ENCODE data around the gene PHF14.

PHF14 gene

GRCh38 chr7:11128498-11128897, 154.8 kb downstream of the PHF14 start:
- TF ChIP-seq, protein P1, sequence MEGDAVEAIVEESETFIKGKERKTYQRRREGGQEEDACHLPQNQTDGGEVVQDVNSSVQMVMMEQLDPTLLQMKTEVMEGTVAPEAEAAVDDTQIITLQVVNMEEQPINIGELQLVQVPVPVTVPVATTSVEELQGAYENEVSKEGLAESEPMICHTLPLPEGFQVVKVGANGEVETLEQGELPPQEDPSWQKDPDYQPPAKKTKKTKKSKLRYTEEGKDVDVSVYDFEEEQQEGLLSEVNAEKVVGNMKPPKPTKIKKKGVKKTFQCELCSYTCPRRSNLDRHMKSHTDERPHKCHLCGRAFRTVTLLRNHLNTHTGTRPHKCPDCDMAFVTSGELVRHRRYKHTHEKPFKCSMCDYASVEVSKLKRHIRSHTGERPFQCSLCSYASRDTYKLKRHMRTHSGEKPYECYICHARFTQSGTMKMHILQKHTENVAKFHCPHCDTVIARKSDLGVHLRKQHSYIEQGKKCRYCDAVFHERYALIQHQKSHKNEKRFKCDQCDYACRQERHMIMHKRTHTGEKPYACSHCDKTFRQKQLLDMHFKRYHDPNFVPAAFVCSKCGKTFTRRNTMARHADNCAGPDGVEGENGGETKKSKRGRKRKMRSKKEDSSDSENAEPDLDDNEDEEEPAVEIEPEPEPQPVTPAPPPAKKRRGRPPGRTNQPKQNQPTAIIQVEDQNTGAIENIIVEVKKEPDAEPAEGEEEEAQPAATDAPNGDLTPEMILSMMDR (IDR thresholded peaks at IDR 0.05; ENCODE audit: low read depth, low read length) = no peak
- DNase-seq (ENCODE audit: low read depth, low spot score) = no peak
- H3K4me3 ChIP-seq (ENCODE audit: low read depth, low read length) = no peak overlapping the region
- in situ Hi-C loops (cut with HindIII; ENCODE audit: low sequenced_read_pairs) = no loop called here

- TF ChIP-seq, protein P1 (IDR thresholded peaks at IDR 0.05; ENCODE audit: low read depth, low read length) = no peak
- no peak overlapping the region for H3K4me3 ChIP-seq (ENCODE audit: low read depth, low read length)
- DNase-seq (ENCODE audit: low read depth, low spot score) = peak; percentile 56
- in situ Hi-C loops (cut with HindIII; ENCODE audit: low sequenced_read_pairs) = no loop called here
These were observed 156.3 kb downstream of the PHF14 start for GRCh38 chr7:11130012-11130411.

DNA sequence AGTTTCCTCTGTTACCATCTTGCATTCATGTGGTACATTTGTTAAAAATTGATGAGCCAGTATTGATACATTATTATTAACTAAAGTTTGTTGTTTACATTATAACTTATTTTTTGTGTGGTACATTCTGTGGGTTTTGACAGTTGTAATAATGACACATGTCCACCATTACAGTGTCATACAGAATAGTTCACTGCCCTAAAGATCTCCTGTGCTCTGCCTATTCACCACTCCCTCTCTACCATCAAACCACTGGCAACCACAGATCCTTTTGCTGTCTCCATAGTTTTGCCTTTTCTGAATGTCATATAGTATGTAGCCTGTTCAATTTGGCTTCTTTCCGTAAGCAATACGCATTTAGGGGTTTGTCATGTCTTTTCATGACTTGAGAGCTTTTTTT, 156.9 kb downstream of the PHF14 start:
- no peak for DNase-seq (ENCODE audit: low read depth, low spot score)
- TF ChIP-seq, protein P1 (IDR thresholded peaks at IDR 0.05; ENCODE audit: low read depth, low read length) = no peak
- in situ Hi-C loops (cut with HindIII; ENCODE audit: low sequenced_read_pairs) = no loop called here
- H3K4me3 ChIP-seq (ENCODE audit: low read depth, low read length) = no peak overlapping the region

DNA sequence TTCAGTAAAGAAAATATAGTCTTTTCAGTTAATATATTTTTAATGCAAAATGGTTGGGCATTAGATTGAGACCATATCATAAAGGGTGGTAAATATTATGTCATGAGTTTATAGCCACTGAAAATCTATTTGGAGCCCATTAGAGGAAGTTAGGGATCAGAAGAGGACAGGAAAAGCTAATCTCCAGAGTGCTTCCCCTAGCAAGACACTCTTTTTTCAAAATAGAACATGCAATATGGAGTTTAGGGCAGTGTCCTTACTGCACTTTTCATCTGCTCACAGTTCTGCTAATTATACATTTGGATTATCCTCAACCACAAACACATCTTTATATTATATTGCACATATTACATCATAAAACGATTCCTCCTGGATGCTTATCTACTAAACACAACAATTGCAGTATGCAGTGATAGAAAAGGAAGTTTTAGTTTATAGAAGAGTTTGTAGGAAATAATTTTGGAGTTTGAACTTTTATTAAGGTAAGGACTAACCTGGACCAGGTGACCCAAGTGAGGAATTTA, 159.8 kb downstream of the PHF14 start:
- H3K4me3 ChIP-seq (ENCODE audit: low read depth, low read length) = no peak overlapping the region
- in situ Hi-C loops (cut with HindIII; ENCODE audit: low sequenced_read_pairs) = no loop called here
- TF ChIP-seq, protein P1 (IDR thresholded peaks at IDR 0.05; ENCODE audit: low read depth, low read length) = no peak
- no peak for DNase-seq (ENCODE audit: low read depth, low spot score)

DNA sequence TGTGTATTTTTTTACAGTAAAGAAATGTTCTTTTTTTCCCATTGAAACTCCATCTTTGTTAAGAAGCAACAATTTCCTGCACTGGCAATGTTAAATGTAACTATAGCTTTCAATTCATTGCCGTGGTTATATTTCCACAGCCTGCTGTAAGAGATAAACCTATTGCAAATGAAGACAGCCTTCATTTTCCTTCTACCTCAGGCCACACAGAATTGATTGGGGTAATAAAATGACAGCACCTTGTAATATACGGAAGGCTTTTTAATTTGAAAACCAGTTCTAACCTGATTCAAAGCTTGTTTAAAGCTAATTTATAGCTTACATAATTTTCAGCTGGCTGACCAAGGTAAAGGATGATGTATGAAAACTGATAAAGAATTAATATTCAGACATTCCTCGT, 161.9 kb downstream of the PHF14 start:
- H3K4me3 ChIP-seq (ENCODE audit: low read depth, low read length) = no peak overlapping the region
- in situ Hi-C loops (cut with HindIII; ENCODE audit: low sequenced_read_pairs) = no loop called here
- TF ChIP-seq, protein P1 (IDR thresholded peaks at IDR 0.05; ENCODE audit: low read depth, low read length) = no peak
- DNase-seq (ENCODE audit: low read depth, low spot score) = no peak

- no peak overlapping the region for H3K4me3 ChIP-seq (ENCODE audit: low read depth, low read length)
- in situ Hi-C loops (cut with HindIII; ENCODE audit: low sequenced_read_pairs) = no loop called here
- TF ChIP-seq, protein P1 (IDR thresholded peaks at IDR 0.05; ENCODE audit: low read depth, low read length) = no peak
- no peak for DNase-seq (ENCODE audit: low read depth, low spot score)
These were observed 167.9 kb downstream of the PHF14 start for GRCh38 chr7:11141541-11141940.

DNA sequence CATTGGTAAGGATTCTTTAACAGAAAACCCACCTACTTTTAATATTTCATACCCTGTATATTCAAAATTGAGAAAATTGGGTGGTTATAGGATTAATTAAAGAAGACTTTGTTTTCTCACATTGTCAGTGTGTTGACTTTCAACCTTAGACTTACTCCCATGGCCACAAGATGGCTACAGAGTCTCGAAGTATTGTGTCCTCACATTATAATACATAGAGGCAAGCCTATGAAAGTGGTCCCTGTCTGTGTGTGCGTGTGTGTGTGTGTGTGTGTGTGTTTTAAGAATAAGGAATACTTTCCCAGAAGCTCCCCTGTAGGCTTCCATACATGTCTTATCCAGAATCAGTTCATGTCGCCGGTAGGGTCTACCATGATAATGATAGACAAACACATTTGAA, 180.0 kb downstream of the PHF14 start:
- TF ChIP-seq, protein P1 (IDR thresholded peaks at IDR 0.05; ENCODE audit: low read depth, low read length) = no peak
- no peak overlapping the region for H3K4me3 ChIP-seq (ENCODE audit: low read depth, low read length)
- no peak for DNase-seq (ENCODE audit: low read depth, low spot score)
- in situ Hi-C loops (cut with HindIII; ENCODE audit: low sequenced_read_pairs) = no loop called here
